Fibroblast of pulmonary artery (primary cell): ENCODE results near the gene SALL1.

Source experiments
- DNase-seq: peaks from one replicate; pipeline ENCODE4 v3.0.0-alpha.2; 2010; ENCODE audit warnings: low read depth
- H3K4me3 ChIP-seq: replicated peaks from 2 replicates; pipeline ENCODE4 v1.5.1; 2011; ENCODE audit warnings: low read depth, mild to moderate bottlenecking, control low read depth, low read length, moderate library complexity
- TF ChIP-seq, protein P1 (sequence below): IDR thresholded peaks from 2 replicates; pipeline ENCODE4 v1.5.1; 2011; ENCODE audit warnings: mild to moderate bottlenecking, control low read depth, low read length, inconsistent platforms; ENCODE audit errors: missing control alignments

Gene SALL1

DNA sequence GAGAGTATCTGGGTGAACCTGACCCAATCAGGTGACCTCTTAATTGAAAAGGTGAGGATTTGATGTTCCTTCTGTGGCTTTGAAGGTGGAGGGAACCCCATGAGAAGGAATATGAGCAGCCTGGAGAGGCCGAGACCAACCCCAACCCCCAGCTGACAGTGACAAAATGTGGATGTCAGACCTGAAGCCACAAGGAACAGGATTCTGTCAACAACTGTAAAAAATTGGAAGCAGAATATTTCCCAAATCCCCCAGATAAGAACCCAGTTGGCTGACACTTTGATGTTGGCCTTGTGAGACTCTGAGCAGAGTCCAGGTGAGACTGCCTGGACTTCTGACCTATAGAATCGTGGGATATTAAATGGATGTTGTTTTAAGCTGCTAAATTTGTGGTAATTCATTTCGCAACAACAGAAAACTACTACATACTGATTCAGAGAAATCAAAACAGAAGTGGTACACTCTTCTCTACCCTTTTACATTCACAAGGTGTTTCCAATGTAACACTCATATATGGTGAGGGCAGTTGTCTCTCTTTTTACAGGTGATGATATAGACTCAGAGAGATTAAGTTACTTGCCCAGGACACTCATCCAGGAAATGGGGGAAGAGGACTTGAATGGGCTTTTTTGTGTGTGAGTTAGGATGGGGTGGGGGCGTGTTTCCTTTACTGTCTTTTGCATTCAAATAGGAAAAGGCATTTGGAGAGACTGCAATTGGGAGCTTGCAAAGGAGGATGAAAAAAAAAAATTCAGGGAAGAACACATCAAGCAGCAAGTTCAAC is 29.8 kb upstream of the SALL1 start:
- TF ChIP-seq, protein P1, sequence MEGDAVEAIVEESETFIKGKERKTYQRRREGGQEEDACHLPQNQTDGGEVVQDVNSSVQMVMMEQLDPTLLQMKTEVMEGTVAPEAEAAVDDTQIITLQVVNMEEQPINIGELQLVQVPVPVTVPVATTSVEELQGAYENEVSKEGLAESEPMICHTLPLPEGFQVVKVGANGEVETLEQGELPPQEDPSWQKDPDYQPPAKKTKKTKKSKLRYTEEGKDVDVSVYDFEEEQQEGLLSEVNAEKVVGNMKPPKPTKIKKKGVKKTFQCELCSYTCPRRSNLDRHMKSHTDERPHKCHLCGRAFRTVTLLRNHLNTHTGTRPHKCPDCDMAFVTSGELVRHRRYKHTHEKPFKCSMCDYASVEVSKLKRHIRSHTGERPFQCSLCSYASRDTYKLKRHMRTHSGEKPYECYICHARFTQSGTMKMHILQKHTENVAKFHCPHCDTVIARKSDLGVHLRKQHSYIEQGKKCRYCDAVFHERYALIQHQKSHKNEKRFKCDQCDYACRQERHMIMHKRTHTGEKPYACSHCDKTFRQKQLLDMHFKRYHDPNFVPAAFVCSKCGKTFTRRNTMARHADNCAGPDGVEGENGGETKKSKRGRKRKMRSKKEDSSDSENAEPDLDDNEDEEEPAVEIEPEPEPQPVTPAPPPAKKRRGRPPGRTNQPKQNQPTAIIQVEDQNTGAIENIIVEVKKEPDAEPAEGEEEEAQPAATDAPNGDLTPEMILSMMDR = no peak
- DNase-seq = no peak
- H3K4me3 ChIP-seq = no peak overlapping the region

DNA sequence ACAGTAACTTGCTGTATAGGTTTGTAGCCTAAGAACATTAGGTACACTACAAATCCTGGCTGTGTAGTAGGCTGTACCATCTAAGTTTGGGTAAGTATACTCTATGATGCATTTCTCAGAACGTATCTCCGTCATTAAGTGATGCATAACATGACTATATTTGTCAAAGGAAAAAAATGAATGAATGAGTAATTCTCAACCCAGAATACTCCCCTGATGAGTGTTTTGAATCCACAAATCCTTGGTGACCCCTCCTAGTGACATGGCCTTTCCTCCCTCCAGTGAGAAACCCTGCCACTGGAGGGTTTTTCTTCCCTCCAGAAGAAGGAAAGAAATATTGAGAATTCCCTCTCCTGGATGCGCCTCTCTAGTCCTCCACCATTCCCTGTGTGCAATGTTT is 24.0 kb upstream of the SALL1 start:
- TF ChIP-seq, protein P1 = no peak
- no peak for DNase-seq
- no peak overlapping the region for H3K4me3 ChIP-seq

DNA sequence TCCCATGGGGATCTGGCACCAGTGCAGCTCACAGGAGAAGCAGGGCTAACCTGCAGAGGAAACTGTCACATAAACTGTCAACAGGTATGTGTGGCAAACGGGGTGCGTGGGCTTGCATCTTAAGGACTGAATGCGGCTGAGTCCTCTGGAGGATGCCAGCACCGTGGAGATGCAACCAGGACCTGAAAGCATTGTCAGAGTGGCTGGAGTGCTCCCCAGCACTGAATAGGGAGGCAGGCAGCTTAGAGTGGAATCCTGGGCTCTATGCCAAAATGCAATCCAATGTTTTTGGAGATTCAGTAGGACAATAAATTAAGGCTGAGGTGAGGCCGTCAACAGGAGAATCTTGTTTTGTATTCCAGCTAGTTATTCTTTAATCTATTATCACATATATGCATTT is 21.3 kb upstream of the SALL1 start:
- no peak overlapping the region for H3K4me3 ChIP-seq
- TF ChIP-seq, protein P1 = no peak
- no peak for DNase-seq

DNA sequence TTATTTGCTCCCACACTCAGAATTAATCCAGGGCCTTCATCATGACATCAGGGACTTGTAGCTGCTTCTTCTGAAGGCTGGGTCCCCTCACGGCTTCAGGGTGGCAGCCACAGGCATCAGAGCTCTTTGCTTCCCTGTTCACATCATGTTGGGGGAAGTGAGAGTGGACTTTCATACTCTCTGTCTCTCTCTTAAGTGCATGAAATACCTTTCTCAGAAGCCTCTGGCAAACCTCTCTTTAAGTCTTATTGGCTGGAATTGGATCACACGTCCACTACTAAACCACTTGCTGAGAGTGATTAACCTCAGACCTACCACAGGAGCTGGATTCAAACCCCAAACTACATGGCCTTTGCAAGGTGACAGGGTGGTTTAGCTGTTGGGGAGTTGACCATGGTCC is 17.7 kb upstream of the SALL1 start:
- DNase-seq = no peak
- no peak overlapping the region for H3K4me3 ChIP-seq
- TF ChIP-seq, protein P1 = no peak

DNA sequence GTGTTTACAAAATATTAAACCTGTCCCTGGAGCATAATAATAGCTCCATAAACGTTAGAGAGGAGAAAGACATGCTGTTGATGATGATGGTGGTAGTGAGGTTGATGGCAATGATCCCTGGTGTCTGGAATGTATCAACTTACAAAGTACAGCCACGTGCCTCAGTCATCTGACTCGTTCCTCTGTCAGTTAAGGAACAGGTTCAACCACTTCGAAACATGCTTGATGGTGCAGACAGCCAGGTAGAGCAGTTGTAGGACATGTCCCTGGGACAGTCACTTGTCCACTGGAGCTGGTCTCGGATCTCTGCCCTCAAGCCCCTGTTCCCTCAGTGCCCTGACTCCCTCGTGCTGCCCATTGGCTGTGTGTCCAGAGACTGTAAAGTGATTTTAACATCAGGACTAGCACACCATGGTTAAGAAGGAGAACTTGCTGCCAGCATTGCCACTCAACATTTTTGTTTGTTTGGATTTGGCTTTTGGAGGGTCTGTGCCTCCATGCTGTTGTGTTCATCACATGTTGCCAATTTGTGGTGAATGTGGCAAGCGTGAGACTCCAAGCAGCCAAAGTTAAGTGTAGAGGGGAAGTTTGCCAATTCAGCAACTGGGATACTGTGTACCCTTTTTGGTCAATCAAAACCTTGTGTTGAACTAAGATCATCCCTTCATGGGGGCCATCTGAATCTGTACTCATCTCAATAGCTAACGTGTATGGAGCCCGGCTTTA is 16.3 kb upstream of the SALL1 start:
- H3K4me3 ChIP-seq = no peak overlapping the region
- no peak for DNase-seq
- TF ChIP-seq, protein P1 = no peak

DNA sequence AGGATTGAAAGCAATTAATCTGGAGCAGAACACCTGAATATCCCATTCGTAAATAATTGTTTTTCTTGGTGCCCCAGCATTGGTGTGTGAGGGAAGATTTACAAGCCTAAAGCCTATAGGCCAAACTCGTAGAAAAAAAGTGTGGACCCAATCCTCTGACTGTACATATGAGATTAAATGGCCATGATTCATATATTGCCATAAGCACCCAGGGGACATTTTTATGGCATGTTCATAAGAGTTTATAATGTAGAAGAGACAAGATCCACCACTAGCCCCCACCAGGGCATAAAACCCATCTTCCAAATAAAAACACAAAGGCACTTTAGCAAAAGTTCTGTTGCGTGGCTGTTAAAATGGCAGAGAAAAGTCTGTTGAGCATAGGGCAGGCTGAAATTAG is 15.5 kb upstream of the SALL1 start:
- TF ChIP-seq, protein P1 = no peak
- no peak for DNase-seq

More for the DNA sequence above, 15.5 kb upstream of the SALL1 start:
- no peak overlapping the region for H3K4me3 ChIP-seq
